ENCODE data around the gene ASPHD2. TPM values are rescaled to one million over a fixed set of nuclear protein-coding genes. Genes with fewer than 3 reads are reported as not detected.

Gene ASPHD2
- total RNA-seq, 1 experiment from 2014 or later: 8.7 TPM

GRCh38 chr22:26471522-26471921 is 42.5 kb downstream of the ASPHD2 start:
- DNase-seq (ENCODE audit: low read depth): peak; percentile 98

DNA sequence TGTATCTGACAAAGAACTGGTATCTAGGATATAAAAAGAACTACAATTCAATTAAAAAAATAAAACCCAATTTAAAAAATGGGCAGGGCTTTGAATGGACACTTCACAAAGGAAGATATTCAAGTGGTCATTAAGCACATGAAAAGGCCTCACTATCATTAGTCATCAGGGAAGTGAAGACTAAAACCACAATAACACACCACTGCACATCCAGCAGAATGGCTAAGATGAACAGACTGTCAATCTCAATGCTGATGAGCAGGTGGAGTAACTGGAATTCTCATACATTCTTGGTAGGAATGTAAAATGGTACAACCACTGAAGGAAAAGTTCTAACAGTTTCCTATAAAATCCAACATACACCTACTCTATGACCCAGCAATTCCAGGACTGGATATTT is 45.6 kb downstream of the ASPHD2 start:
- peak; percentile 88 for DNase-seq (ENCODE audit: low read depth)

DNA sequence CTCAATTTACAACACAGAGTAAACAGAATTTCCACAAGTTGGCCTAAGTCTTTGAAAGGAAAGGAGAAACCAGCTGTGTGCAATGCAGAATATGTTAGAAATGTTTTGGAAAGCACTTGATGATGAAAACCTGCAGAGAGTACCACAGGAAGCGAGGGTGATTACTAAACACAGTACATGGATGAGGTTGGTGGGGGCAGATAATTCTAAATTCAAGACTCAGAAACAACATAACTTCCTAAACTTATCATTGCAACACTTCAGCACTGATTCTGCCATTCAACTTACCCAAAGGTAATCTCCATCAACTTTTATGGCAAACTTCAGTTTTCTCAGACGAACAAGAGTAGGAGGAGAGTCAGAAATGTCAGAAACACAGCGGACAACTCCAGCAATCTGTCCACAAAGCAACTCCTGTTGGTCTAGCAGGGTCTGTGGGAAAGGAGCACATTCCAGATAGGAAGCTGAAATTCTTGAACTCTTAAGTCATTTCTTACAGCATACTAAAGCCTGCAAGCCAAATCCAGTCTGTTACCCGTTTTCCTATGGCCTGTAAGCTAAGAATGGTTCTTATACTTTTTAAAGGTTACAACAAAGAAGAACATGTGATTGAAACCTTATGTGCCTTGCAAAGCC is 47.8 kb downstream of the ASPHD2 start:
- peak; percentile 85 for DNase-seq (ENCODE audit: low read depth)

DNA sequence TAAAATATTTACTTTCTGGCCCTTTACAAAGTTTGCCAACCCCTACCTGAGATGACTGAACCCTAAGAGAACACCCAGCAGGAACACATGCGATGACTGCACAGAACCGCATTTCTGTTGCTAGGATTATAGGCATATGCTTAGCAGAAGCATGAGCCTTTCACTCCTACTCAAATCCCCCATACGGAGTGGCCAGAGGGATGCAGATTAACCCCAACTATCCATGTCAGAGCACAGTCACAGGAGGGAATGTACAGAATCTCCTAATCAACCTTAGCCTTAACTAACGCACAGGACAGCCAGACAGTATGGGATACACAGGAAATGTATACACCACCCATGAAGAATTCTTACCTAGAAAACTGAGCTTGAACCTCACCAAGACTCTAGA is 48.3 kb downstream of the ASPHD2 start:
- no peak for DNase-seq (ENCODE audit: low read depth)

- DNase-seq (ENCODE audit: low read depth): no peak
Measured at GRCh38 chr22:26479043-26479791, 50.2 kb downstream of the ASPHD2 start.

DNA sequence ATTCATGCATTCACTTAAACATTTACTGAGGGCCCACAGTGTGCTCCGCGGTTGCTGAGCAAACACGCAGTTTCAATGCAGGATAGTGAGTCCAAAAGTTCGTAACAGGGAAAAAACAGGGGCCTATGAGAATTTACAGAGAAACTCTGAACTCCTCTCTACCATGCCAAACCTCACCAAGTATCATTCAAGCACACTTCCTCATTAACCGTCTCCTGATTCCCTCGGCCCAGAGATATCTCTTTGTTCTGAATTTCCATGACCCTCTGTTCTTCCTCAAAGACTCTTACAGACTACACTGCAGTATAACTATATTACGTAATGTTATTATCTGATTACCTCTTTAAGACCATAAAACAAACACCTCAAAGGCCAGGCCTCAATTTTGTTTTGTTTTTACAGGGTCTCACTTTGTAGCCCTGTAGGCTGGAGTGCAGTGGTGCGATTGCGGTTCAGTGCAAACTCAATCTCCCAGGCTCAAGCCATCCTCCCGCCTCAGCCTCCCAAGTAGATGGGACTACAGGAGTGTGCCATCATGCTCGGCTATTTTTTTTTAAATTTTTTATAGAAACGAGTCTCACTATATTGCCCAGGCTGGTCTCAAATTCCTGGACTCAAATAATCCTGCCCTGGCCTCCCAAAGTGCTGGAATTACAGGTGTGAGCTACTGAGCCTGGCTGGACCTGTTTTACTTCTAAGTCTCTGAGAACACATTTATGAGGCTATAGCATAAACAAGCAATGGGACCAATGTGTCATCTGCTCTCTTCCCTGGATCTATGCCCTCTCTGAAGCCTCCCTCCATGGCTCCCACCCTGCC is 50.9 kb downstream of the ASPHD2 start:
- no peak for DNase-seq (ENCODE audit: low read depth)

DNA sequence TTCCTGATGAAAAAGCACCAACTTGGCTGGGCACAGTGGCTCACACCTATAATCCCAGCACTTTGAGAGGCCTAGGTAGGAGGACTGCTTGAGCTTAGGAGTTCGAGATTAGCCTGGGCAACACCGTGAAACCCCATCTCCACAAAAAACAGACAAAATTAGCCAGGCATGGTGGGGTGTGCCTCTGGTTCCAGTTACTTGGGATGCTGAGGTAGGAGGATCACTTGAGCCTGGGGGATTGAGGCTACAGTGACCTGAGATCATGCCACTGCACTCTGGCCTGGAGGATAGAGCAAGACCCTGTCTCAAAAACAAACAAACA is 51.5 kb downstream of the ASPHD2 start:
- no peak for DNase-seq (ENCODE audit: low read depth)

- no peak for DNase-seq (ENCODE audit: low read depth)
Measured at GRCh38 chr22:26481112-26481693, 52.1 kb downstream of the ASPHD2 start.

GRCh38 chr22:26481694-26482093 is 52.6 kb downstream of the ASPHD2 start:
- no peak for DNase-seq (ENCODE audit: low read depth)

- DNase-seq (ENCODE audit: low read depth): no peak
Measured at GRCh38 chr22:26482161-26482560, 53.1 kb downstream of the ASPHD2 start.

DNA sequence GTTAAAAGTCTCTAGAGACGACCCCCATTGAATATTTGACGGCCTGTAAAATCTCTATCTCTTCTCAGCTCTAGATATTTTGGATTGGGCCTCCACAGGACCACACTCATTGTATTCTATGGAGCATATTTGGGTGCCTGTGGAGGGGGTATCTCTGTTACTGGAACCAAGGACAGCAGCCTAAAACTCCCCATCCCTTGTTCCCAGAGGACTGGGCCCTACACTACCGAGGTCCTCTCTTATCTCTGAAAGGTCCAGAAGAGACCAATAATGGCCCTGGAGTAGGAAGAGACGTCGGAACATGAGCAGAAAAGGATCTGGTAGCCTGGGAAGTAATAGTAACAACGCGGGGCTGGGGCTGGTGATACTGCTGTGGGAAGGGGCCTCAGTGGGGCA is 54.0 kb downstream of the ASPHD2 start:
- DNase-seq (ENCODE audit: low read depth): no peak

GRCh38 chr22:26483439-26484359 is 54.6 kb downstream of the ASPHD2 start, which contains the start of the genes HPS4 and SRRD:
HPS4 (minus strand) TSS chr22:26483783; CDS start chr22:26481762, 2,021 bp downstream.
SRRD (plus strand) TSS chr22:26483877; CDS start chr22:26483891, 14 bp downstream.
- peak; percentile 81 for DNase-seq (ENCODE audit: low read depth)

DNA sequence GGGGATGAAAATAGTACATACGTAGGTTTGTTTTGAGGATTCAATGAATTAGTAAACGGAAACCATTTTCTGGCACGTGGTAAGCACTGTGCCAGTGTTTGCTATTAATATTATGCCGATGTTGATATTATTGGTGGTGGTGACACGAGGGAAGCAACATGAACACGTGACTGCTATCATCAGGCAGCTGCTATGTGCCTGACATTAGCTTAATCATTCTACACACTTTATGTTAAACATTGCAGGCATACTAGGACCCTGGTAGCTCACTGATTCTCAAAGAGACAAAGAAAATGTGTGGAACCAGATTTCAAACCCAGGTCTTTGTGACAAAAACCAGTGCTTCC is 55.3 kb downstream of the ASPHD2 start:
- no peak for DNase-seq (ENCODE audit: low read depth)

DNA sequence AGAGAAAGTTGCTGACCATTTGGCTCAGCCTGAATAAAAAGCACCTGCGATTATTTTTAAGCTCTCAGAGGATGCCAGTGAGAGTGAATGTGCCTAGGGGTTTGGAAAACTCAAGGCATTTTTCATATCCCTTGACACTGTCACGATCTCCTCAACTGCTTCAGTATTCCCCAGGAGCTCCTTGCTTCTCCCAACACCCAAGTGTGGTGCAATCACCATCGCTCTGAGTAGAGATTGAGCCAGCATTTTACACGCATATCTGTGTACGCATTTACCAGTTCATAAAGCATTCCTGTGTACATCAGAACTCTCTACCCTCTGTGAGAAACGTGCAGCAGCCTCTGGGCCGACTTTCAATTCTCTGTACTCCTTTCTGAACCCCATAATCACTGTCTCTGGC is 56.0 kb downstream of the ASPHD2 start:
- no peak for DNase-seq (ENCODE audit: low read depth)

DNA sequence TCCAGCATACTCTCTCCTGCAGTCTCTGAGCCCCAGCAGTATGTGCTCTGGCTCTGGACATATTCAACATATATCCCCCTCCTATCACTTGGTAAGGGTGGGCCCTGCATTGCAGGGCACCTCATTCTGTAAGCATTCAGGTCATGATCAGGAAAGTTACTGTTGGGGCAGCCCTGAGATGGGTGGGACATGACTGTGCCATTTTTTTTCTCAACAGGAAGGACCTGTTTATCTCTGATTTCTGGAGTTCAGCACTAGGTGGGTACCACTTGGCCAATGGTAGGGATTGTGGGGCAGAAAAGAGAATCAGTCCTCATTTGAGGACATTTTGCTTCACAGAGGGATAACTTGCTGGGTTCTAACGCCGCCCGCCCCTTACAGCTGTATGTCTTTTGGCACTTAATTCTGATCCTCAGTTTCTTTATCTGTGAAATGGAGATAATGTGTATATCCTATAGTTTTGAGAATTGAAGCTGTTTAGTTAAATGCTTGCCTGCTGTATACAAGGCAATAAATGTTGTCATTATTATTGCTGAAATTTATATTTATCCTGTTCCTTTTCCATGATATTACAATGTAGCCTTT is 56.8 kb downstream of the ASPHD2 start:
- DNase-seq (ENCODE audit: low read depth): no peak

DNA sequence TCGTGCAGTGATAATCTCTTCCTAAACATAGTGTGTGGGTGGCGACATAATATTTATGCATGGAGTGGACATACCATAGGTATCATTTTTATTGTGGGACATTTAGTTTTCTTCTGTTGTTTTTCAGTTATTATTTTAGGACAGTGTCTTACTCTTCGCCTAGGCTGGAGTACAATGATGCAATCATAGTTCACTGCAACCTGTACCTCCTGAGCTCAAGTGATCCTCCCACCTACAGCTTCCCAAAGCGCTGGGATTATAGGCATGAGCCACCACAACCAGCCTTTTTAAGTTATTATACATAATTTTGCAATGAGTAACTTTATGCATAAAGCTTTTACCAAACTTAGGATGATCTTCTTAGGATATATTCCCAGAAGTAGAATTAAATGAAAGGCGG is 57.3 kb downstream of the ASPHD2 start:
- no peak for DNase-seq (ENCODE audit: low read depth)

DNA sequence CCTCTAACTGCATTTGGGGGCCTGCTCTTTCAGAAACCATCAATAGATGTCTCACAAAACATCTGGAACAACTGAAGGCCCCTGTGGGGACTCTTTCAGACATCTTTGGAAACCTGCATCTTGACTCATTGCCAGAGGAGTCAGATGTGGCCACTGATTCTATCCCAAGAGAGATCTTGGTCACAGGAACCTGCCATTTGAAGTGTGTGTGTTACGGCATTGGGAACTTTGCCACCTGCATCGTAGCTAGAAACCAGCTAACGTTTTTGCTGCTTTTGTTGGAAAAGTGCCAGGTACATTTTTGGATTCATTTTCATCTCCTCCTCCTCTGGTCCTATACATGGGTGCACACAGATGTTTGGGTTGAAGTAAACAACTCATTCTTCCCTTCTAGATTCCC is 58.9 kb downstream of the ASPHD2 start:
- no peak for DNase-seq (ENCODE audit: low read depth)

DNA sequence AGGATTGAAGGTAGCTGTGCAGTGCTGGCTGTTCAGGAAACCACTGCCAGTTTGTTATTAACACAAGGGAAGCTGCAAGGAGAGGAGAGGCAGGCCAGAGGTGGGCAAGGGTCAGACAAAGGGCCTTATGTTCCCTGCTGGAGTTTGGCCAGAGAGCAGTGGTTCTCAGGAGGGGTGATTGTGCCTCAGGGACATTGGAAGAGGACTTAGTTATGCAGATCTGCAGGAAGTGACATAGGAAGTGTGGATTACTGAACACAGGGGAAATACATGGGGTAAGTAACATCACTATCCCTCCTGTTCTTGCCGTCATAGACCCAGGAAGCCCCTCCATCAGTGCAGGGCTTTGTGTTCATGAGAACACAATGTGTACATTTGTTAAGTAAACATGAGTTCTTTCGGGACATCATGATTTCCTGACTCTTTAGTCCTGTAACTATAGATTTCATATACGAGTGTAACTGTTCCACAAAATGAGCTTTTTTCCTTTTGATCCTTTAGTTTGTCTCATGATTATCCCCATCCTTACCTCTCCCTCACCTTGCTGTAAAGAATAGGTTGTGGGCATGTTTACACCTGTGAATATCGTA is 60.5 kb downstream of the ASPHD2 start:
- DNase-seq (ENCODE audit: low read depth): peak; percentile 49

GRCh38 chr22:26492220-26492619 is 63.2 kb downstream of the ASPHD2 start:
- DNase-seq (ENCODE audit: low read depth): no peak

DNA sequence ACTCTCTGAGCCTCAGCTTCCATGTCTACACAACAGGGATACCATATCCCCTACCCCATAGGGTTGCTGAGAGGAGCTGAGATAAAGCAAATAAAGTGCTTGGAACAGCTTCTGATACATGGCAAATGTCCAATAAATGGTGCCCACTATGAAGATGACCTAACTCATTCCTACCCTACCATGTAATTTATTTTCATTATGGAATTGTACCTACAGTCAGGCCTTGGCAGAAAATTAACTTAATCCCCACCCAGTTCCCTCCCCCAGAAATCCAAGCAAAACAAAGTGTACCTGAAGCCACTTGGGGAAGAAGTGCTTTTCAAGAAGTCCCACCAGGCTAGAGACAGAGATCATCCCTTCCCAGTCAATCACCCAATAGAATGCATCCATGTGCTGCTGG is 65.4 kb downstream of the ASPHD2 start:
- no peak for DNase-seq (ENCODE audit: low read depth)
